Pancreas (tissue), 10 donors: ENCODE measurements around the gene ZNF709. TPM values are rescaled to one million over a fixed set of nuclear protein-coding genes. Genes with fewer than 3 reads are reported as not detected.
"Not testable (repeated sequence)": the region's sequence is repeated elsewhere in the genome, so short reads cannot be mapped to it uniquely, and the experiment has no call there.

Experiments
- ATAC-seq, 4 donors: fragments of 200-7000 bp; cut with Tn5 transposase; one replicate each; pipeline versions ENCODE4 v1.8.0 to v1.9.1; 2020; ENCODE audit warnings: mild to moderate bottlenecking in 4 of 4, moderate library complexity in 4 of 4
- DNase-seq, 6 donors: peaks; one replicate each; pipeline ENCODE4 v3.0.0-alpha.2; 2020
- FAIRE-seq: peaks from 2 replicates; lab custom pipeline; 2012; peaks lifted over from hg19 to GRCh38; lab: Jason Lieb, UNC
- H3K27ac ChIP-seq, 4 donors: fragments of 200-600 bp; sonication (generic); 1 replicate in 3 of 4; 2 replicates in 1 of 4; pipeline versions ENCODE4 v1.5.0 to v1.8.0; 2020
- H3K27me3 ChIP-seq, 4 donors: fragments of 200-600 bp; one replicate each; pipeline ENCODE4 v1.8.0; 2021
- H3K36me3 ChIP-seq, 3 donors: fragments of 200-600 bp; sonication (generic) in 1 of 3; one replicate each; pipeline versions ENCODE4 v1.5.0 to v1.8.0; 2020 to 2021
- H3K4me1 ChIP-seq, 3 donors: fragments of 200-600 bp; one replicate each; pipeline ENCODE4 v1.8.0; 2021
- H3K4me3 ChIP-seq, 4 donors: fragments of 200-600 bp; sonication (generic) in 2 of 4; one replicate each; pipeline versions ENCODE4 v1.5.0 to v1.8.0; 2020 to 2021
- H3K9me3 ChIP-seq, 4 donors: fragments of 200-600 bp; one replicate each; pipeline ENCODE4 v1.8.0; 2021
- WGBS, 2 donors: extraction: QIAGEN DNeasy Blood & Tissue Kit; methylation state at CpG; one replicate each; pipeline ENCODE4 v1.1.7; 2013; 5-methylcytosine and 5-hydroxymethylcytosine counted together
- intact Hi-C, 3 donors: fragments of 100-400 bp; cut with DNase I; formaldehyde crosslinking; loops; one replicate each; pipeline versions ENCODE4 v1.11.1 to v1.14.2; 2022
- polyA plus RNA-seq, 2 donors: library from polyadenylated mRNA; stranded (reverse); fragments of 200-250 nt; gene quantifications; one replicate each; pipeline ENCODE4 v1.2.3, GENCODE V29; 2013
- total RNA-seq, 6 donors: library from RNA; stranded (reverse); fragmentation: NEBNext Ultra II Directional in 4 of 6; extraction: Animal tissue kit (Norgen Biotek cat#: 25700) in 4 of 6; gene quantifications; one replicate each; pipeline versions ENCODE4 v1.2.1 to v1.2.4, GENCODE V29; 2021 to 2023
- TF ChIP-seq, protein P1 (sequence below), 4 donors: fragments of 200-600 bp; sonication (generic) in 3 of 4; IDR thresholded peaks; one replicate each; pipeline versions ENCODE4 v1.5.0 to v1.8.0; 2021; ENCODE audit warnings: antibody characterized with exemption in 4 of 4
- donor health status: healthy with polysubstance abuse.
- donor health status: DM: no; HTN: no; CAD: no; lungs with moderate emphysema.
- donor health status: DM: no; HTN: no; CAD: no.
- donor health status: control.
- donor health status: control.
- donor health status: Bipolar disorder and iron deficiency.
- donor health status: DM: yes; HTN: yes; CAD: no.
- donor health status: DM: no; HTN: no; CAD: no.
- donor health status: DM: no; HTN: no; CAD: no.
- donor health status: DM: yes; HTN: yes; CAD: no.

Gene ZNF709
- total and polyA plus RNA-seq, 8 donors = 0.56 to 2.5 (median 1.6) TPM

DNA sequence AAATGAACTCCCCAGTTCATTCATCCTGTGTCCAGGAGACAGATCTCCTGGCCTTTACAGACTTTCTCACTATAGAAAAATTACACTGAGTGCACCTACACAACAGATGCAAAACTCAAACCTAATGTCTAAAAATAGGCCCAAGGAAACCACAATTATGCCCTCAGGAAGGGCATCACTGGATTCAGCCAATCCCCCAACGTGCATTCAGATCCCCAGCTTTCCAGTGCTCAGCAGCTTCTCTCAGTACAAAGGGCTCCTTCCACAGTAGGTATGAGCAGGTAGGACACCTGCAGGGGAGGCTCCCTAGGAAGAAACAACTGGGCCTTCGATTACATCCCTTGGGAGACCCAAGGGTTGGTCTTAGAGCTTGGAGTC lies 2.1 kb downstream of the ZNF709 start:
- FAIRE-seq = no peak
- 71 to 78% methylated on average over 2 of the region's 2 CpGs for WGBS, 2 donors
- TF ChIP-seq, protein P1, sequence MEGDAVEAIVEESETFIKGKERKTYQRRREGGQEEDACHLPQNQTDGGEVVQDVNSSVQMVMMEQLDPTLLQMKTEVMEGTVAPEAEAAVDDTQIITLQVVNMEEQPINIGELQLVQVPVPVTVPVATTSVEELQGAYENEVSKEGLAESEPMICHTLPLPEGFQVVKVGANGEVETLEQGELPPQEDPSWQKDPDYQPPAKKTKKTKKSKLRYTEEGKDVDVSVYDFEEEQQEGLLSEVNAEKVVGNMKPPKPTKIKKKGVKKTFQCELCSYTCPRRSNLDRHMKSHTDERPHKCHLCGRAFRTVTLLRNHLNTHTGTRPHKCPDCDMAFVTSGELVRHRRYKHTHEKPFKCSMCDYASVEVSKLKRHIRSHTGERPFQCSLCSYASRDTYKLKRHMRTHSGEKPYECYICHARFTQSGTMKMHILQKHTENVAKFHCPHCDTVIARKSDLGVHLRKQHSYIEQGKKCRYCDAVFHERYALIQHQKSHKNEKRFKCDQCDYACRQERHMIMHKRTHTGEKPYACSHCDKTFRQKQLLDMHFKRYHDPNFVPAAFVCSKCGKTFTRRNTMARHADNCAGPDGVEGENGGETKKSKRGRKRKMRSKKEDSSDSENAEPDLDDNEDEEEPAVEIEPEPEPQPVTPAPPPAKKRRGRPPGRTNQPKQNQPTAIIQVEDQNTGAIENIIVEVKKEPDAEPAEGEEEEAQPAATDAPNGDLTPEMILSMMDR (IDR thresholded peaks at IDR 0.05) = no peak

DNA sequence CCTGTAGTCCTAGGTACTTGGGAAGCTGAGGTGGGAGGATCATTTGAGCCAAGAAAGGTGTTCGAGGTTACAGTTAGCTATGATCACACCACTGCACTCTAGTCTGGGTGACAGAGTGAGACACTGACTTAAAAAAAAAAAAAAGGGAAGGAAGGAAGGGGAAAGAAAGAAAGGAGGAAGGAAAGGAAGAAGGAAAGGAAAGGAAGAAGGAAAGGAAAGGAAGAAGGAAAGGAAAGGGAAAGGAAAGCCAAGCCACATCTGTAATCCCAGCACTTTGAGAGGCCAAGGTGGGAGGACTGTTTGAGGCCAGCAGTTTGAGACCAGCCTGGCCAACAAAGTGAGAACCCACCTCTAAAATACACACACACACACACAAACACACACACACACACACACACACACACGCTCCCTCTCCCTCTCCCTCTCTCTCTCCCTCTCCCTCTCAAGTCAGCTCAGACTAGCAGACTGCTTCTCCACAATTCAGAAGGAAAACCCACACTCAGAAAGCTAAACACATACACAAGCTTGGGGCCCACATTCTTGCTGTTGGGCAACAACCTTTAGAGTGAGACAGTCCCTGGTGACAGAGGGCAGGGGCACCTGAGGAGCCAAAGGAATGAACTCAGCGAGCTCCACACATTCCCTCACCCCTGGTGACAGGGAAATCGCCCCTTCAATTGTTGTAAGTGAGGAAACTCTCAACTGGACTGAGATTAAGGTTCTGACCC lies 2.7 kb downstream of the ZNF709 start:
- intact Hi-C loops = no loop called here
- no peak for ATAC-seq
- H3K9me3 ChIP-seq = no peaks in the 10 kb centered on the region
- H3K4me1 ChIP-seq = peaks cover 0 to 12% (median 8%) of the 10 kb centered on the region in 3 donors
- no peaks in the 10 kb centered on the region for H3K27me3 ChIP-seq
- no peak for FAIRE-seq
- H3K27ac ChIP-seq = no peak overlapping the region
- 76 to 77% methylated on average over 3 to 4 of the region's 4 CpGs for WGBS, 2 donors
- DNase-seq = no peak
- H3K4me3 ChIP-seq = no peak overlapping the region
- TF ChIP-seq, protein P1 (IDR thresholded peaks at IDR 0.05) = no peak
- no peaks in the 10 kb centered on the region for H3K36me3 ChIP-seq

More for the DNA sequence above, 2.1 kb downstream of the ZNF709 start:
- Histone ChIP-seq H3K27ac (no peak overlapping the region), H3K4me3 (no peak overlapping the region), H3K36me3 (no peaks in the 10 kb centered on the region), H3K27me3 (no peaks in the 10 kb centered on the region), H3K9me3 (no peaks in the 10 kb centered on the region), H3K4me1 (peaks cover 0 to 12% (median 8%) of the 10 kb centered on the region in 3 donors)
- ATAC-seq (no peak), DNase-seq (no peak)
- intact Hi-C loops = no loop called here

GRCh38 chr19:12478234-12478941 lies 6.2 kb downstream of the ZNF709 start:
- ATAC-seq (peak in 2 of 4 donors; percentile 67 to 69), FAIRE-seq (no peak), DNase-seq (no peak)
- Histone ChIP-seq H3K27me3 (no peaks in the 10 kb centered on the region), H3K4me1 (peaks cover 0 to 12% (median under 1%) of the 10 kb centered on the region in 3 donors), H3K36me3 (no peaks in the 10 kb centered on the region), H3K27ac (no peak overlapping the region), H3K9me3 (no peaks in the 10 kb centered on the region), H3K4me3 (no peak overlapping the region)
- WGBS, 2 donors = 37 to 43% methylated on average over 5 of the region's 5 CpGs
- TF ChIP-seq, protein P1 (IDR thresholded peaks at IDR 0.05) = no peak
- intact Hi-C loops = no loop called here

DNA sequence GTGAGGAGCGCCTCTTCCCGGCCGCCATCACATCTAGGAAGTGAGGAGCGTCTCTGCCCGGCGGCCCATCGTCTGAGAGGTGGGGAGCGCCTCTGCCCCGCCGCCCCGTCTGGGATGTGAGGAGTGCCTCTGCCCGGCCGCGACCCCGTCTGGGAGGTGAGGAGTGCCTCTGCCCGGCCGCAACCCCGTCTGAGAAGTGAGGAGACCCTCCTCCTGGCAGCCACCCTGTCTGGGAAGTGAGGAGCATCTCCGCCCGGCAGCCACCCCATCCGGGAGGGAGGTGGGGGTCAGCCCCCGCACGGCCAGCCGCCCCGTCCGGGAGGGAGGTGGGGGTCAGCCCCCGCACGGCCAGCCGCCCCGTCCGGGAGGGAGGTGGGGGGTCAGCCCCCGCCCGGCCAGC lies 17.0 kb downstream of the ZNF709 start:
- 96 to 98% methylated on average over 12 to 33 of the region's 33 CpGs for WGBS, 2 donors
- Histone ChIP-seq H3K9me3 (peaks cover 0 to 12% (median 5%) of the 10 kb centered on the region in 4 donors), H3K36me3 (peaks cover 0 to 16% (median 10%) of the 10 kb centered on the region in 3 donors)
- H3K27ac ChIP-seq, intact Hi-C loops, FAIRE-seq, ATAC-seq, H3K4me3 ChIP-seq, H3K27me3 ChIP-seq, DNase-seq, H3K4me1 ChIP-seq: not testable (repeated sequence)

GRCh38 chr19:12465211-12465610 lies 19.4 kb downstream of the ZNF709 start:
- intact Hi-C loops = no loop called here
- Histone ChIP-seq H3K4me1 (no peaks in the 10 kb centered on the region), H3K36me3 (peaks cover 0 to 16% (median 10%) of the 10 kb centered on the region in 3 donors), H3K27me3 (no peaks in the 10 kb centered on the region), H3K27ac (no peak overlapping the region), H3K4me3 (no peak overlapping the region), H3K9me3 (peaks cover 0 to 12% (median 5%) of the 10 kb centered on the region in 4 donors)
- FAIRE-seq = no peak
- DNase-seq = no peak
- TF ChIP-seq, protein P1 (IDR thresholded peaks at IDR 0.05) = no peak
- no peak for ATAC-seq
- WGBS, 2 donors = 72 to 76% methylated on average over 5 of the region's 5 CpGs
